Stomach (tissue), 9 donors: Measurements from ENCODE around the gene ATXN1. TPM values are rescaled to one million over a fixed set of nuclear protein-coding genes. Genes with fewer than 3 reads are reported as not detected.

Experiments used
- DNase-seq, 2 donors: peaks; one replicate each; pipeline versions ENCODE4 v3.0.0 to v3.0.0-alpha.2; 2013 to 2019
- H3K27ac ChIP-seq, 5 donors: fragments of 200-600 bp in 4 of 5; sonication (generic) in 4 of 5; one replicate each; pipeline ENCODE4 v1.5.1; 2013 to 2019; ENCODE audit warnings: mild to moderate bottlenecking in 1 of 5, moderate library complexity in 1 of 5
- H3K27me3 ChIP-seq, 3 donors: fragments of 200-600 bp; sonication (generic); one replicate each; pipeline ENCODE4 v1.5.1; 2017 to 2019; ENCODE audit warnings: mixed run types in 1 of 3
- H3K36me3 ChIP-seq, 4 donors: fragments of 200-600 bp; sonication (generic); 1 replicate in 3 of 4; 2 replicates in 1 of 4; pipeline ENCODE4 v1.5.1; 2016 to 2019
- H3K4me1 ChIP-seq, 4 donors: fragments of 200-600 bp; sonication (generic); one replicate each; pipeline ENCODE4 v1.5.1; 2016 to 2019
- H3K4me3 ChIP-seq, 4 donors: fragments of 200-600 bp; sonication (generic) in 3 of 4; one replicate each; pipeline ENCODE4 v1.5.1; 2016 to 2019; ENCODE audit warnings: mild to moderate bottlenecking in 1 of 4
- H3K9me3 ChIP-seq, 4 donors: fragments of 200-600 bp; sonication (generic); one replicate each; pipeline ENCODE4 v1.5.1; 2016 to 2019
- EP300 ChIP-seq: sonication (generic); formaldehyde crosslinking; IDR thresholded peaks from one replicate; pipeline ENCODE4 v1.6.1; 2017; ENCODE audit warnings: antibody characterized with exemption
- POLR2A ChIP-seq, 4 donors: fragments of 450-650 bp; IDR thresholded peaks; one replicate each; pipeline ENCODE4 v1.6.1; 2016; ENCODE audit warnings: antibody characterized with exemption in 4 of 4, control low read depth in 2 of 4, mild to moderate bottlenecking in 1 of 4, moderate library complexity in 1 of 4
- POLR2AphosphoS5 ChIP-seq, 3 donors: sonication (generic); formaldehyde crosslinking; IDR thresholded peaks; one replicate each; pipeline ENCODE4 v1.6.1; 2016; ENCODE audit warnings: antibody characterized with exemption in 3 of 3
- WGBS, 5 donors: extraction: QIAGEN DNeasy Blood & Tissue Kit in 3 of 5; methylation state at CpG; one replicate each; pipeline versions ENCODE4 v1.1.5 to v1.1.7; 2013 to 2018; 5-methylcytosine and 5-hydroxymethylcytosine counted together
- intact Hi-C: fragments of 100-400 bp; cut with DNase I; formaldehyde crosslinking; loops from one replicate; pipeline ENCODE4 v1.15.1; 2023; ENCODE audit warnings: low total_unique reads
- polyA plus RNA-seq, 3 donors: library from polyadenylated mRNA; stranded (reverse); fragments of 200-250 nt; gene quantifications; one replicate each; pipeline ENCODE4 v1.2.3, GENCODE V29; 2013
- total RNA-seq, 5 donors: library from RNA; depleted of rRNA; stranded (reverse); fragments of >200 nt; gene quantifications; one replicate each; pipeline versions ENCODE4 v1.1.0 to v1.2.3, GENCODE V29; 2014 to 2016
- TF ChIP-seq, protein P1 (sequence below), 7 experiments: fragments of 450-650 bp in 4 of 7; fragments of 200-600 bp in 3 of 7; sonication (generic) in 3 of 7; IDR thresholded peaks; one replicate each; pipeline ENCODE4 v1.5.1; 2016 to 2019; ENCODE audit warnings: antibody characterized with exemption in 7 of 7, control low read depth in 2 of 7, mild to moderate bottlenecking in 1 of 7
- donor health status: healthy with polysubstance abuse.
- donor health status: Bipolar disorder and iron deficiency.
- donor health status: healthy.

The ATXN1 gene
- total and polyA plus RNA-seq, 8 donors, result 5.2 to 106 (median 39.0) TPM

DNA sequence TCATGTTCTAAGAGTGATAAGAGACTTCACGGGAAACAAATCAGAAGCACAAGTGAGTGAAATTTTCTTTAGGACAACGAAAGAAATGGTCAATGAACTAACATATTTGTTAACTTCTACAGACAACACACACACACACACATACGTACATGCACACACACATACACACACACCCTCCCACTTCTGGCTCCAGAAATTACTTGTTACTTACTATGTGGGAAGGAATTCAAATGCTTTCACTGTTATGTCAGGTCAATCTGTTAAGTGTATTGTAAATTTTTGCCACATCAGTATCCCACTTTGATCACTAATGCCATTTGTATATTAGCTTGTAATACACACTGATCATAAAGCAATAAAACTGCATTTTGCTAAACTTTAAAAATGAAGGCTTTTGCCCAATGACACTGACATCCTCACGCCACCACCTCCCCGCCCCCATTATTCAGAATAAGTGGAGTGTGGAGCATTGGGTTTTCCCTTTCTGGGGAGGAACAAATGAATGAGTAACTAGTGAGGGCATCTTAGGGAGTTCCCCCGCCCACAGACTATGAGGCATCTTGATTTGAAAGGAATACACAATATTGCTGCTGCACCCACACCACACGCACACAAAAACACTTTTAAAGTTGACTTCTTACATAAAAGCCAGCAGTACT is 76.2 kb downstream of the ATXN1 start:
- Histone ChIP-seq H3K4me3 (no peak overlapping the region), H3K27me3 (no peaks in the 10 kb centered on the region), H3K4me1 (peaks cover 6 to 80% (median 34%) of the 10 kb centered on the region in 4 donors), H3K9me3 (no peaks in the 10 kb centered on the region), H3K27ac (peak overlapping the region in 1 of 5 donors; percentile 36), H3K36me3 (no peaks in the 10 kb centered on the region)
- DNase-seq, result no peak
- 84 to 92% (median 89%) methylated on average over 7 of the region's 7 CpGs for WGBS, 5 donors
- intact Hi-C loops, result no loop called here
- no peak for TF ChIP-seq POLR2A (IDR thresholded peaks at IDR 0.05)
- no peak for TF ChIP-seq EP300
- TF ChIP-seq POLR2AphosphoS5 (IDR thresholded peaks at IDR 0.05), result no peak
- TF ChIP-seq, protein P1, sequence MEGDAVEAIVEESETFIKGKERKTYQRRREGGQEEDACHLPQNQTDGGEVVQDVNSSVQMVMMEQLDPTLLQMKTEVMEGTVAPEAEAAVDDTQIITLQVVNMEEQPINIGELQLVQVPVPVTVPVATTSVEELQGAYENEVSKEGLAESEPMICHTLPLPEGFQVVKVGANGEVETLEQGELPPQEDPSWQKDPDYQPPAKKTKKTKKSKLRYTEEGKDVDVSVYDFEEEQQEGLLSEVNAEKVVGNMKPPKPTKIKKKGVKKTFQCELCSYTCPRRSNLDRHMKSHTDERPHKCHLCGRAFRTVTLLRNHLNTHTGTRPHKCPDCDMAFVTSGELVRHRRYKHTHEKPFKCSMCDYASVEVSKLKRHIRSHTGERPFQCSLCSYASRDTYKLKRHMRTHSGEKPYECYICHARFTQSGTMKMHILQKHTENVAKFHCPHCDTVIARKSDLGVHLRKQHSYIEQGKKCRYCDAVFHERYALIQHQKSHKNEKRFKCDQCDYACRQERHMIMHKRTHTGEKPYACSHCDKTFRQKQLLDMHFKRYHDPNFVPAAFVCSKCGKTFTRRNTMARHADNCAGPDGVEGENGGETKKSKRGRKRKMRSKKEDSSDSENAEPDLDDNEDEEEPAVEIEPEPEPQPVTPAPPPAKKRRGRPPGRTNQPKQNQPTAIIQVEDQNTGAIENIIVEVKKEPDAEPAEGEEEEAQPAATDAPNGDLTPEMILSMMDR (IDR thresholded peaks at IDR 0.05), result no peak

- no peaks in the 10 kb centered on the region for H3K36me3 ChIP-seq
- H3K27me3 ChIP-seq, result no peaks in the 10 kb centered on the region
- H3K9me3 ChIP-seq, result no peaks in the 10 kb centered on the region
- peaks cover 6 to 74% (median 34%) of the 10 kb centered on the region in 4 donors for H3K4me1 ChIP-seq
- TF ChIP-seq, protein P1 (IDR thresholded peaks at IDR 0.05), result no peak
- no peak for TF ChIP-seq POLR2A (IDR thresholded peaks at IDR 0.05)
- no peak overlapping the region for H3K4me3 ChIP-seq
- no peak for DNase-seq
- peak overlapping the region in 2 of 5 donors; percentile 14 to 36 for H3K27ac ChIP-seq
- intact Hi-C loops, result no loop called here
- 75 to 91% (median 84%) methylated on average over 5 of the region's 5 CpGs for WGBS, 5 donors
Measured at GRCh38 chr6:16684195-16684689, 77.0 kb downstream of the ATXN1 start.

GRCh38 chr6:16683641-16684194 is 77.5 kb downstream of the ATXN1 start:
- intact Hi-C loops, result no loop called here
- Histone ChIP-seq H3K27ac (peak overlapping the region in 1 of 5 donors; percentile 14), H3K4me3 (no peak overlapping the region), H3K4me1 (peaks cover 6 to 69% (median 31%) of the 10 kb centered on the region in 4 donors), H3K36me3 (no peaks in the 10 kb centered on the region), H3K9me3 (no peaks in the 10 kb centered on the region), H3K27me3 (no peaks in the 10 kb centered on the region)
- DNase-seq, result no peak
- WGBS, 5 donors, result 47 to 68% (median 63%) methylated on average over 4 of the region's 4 CpGs
- TF ChIP-seq, protein P1 (IDR thresholded peaks at IDR 0.05), result no peak
- TF ChIP-seq POLR2A (IDR thresholded peaks at IDR 0.05) (no peak), POLR2AphosphoS5 (IDR thresholded peaks at IDR 0.05) (no peak), EP300 (no peak)

DNA sequence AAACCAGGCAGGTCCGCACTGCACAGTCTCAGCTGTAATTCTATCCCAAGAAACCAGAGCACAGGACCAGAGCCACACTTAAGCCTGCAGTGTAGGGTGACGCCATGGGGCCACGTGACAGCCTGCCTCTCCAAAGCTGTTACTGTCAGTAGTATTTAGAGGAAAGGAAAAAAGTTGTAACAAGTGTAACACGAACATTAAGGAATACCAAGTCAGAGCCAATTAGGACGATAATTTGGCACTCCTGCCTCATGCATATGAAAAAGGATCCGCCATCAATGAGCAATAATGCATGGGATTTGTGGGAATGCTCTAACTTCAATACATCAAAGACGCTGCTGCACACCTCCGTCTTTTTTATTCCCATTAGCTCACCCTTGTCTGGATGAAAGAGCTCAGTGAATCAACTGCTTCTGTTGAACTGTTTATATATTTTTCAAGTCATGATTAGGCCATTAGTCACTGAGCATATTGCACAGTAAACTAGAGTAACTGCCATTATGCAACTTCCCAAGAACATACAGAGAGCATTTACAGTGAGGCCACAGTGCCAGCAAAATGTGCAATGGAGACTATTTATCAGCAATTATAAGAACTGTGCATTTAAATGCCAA is 79.9 kb downstream of the ATXN1 start:
- intact Hi-C loops, result no loop called here
- H3K27ac ChIP-seq, result peak overlapping the region in 3 of 5 donors; percentile 40 to 60 (median 55)
- peak in 1 of 2 donors; percentile 66 for DNase-seq
- H3K4me1 ChIP-seq, result peaks cover 10 to 65% (median 34%) of the 10 kb centered on the region in 4 donors
- H3K27me3 ChIP-seq, result no peaks in the 10 kb centered on the region
- no peaks in the 10 kb centered on the region for H3K9me3 ChIP-seq
- 69 to 91% (median 76%) methylated on average over 8 of the region's 8 CpGs for WGBS, 5 donors
- H3K36me3 ChIP-seq, result no peaks in the 10 kb centered on the region
- no peak for TF ChIP-seq POLR2A (IDR thresholded peaks at IDR 0.05)
- peak in 2 of 3 donors; percentile 46 to 52 for TF ChIP-seq POLR2AphosphoS5 (IDR thresholded peaks at IDR 0.05)
- H3K4me3 ChIP-seq, result no peak overlapping the region
